GM03348 (cell line): ENCODE results near the gene COL5A1.
"Not testable (repeated sequence)": the region's sequence is repeated elsewhere in the genome, so short reads cannot be mapped to it uniquely, and the experiment has no call there.

ENCODE experiments used
- DNase-seq: peaks from one replicate; pipeline ENCODE4 v3.0.0; 2012; ENCODE audit warnings: low spot score

Gene COL5A1

DNA sequence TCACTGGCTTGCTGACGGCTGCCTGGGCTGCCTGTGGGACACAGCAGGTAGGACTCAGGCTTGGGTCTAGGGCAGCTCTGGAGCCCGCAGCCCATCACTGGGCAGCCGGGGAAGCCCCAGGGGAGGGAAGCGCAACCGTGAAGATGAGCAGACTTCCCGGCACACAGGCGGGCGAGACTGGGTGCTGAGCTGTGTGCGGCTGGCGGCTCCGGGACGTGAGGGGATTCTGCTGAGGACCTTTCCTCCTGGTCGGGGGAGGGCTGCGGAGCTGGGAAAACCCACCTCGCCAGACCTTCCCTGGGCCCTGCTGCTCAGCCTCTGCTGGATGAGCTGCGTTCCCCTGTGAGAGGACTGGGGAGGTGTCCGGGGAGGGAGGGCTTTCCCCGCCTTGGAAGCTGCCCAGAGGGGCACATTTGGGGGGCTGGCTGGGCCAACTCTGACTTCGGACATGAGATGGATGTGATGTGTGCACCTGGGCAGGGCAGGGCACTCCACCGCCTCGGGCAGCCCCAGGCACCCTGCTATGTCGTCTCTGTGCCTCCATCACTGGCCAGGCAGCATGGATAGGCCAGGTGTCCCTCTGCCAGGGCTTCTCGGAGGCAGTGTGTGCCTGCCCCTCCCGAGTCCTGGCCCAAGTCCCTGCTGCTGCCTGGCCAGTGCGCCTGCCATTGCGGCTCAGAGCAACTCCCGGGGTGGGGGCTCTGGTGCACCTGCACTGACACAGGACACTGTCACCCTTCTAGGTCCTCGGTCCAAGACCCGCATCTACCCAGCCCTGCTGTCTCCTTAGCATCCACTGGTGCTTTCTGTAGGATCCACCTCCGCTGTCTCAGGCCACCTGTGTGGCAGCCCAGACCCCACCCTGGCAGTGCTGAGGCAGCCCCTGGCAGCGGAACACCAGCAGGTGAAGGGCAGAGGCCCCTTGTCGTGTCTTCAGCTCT, 66.4 kb downstream of the COL5A1 start:
- no peak for DNase-seq

DNA sequence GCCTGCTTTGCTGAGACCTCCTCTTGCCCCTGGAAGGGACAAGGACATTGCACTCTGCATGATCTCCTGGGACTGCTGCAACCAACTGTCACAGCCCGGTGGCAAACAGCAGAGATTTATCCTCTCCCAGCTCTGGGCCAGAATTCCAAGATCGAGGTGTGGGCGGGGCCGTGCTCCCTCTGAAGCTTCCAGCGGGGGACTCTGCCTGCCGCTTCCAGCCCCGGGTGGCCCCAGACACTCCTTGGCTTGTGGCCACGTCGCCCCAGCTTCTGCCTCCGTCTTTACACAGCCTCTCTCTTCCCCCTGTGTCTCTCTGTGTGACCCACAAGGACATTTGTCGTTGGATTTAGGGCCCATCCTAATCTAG, 67.1 kb downstream of the COL5A1 start:
- DNase-seq, result no peak

DNA sequence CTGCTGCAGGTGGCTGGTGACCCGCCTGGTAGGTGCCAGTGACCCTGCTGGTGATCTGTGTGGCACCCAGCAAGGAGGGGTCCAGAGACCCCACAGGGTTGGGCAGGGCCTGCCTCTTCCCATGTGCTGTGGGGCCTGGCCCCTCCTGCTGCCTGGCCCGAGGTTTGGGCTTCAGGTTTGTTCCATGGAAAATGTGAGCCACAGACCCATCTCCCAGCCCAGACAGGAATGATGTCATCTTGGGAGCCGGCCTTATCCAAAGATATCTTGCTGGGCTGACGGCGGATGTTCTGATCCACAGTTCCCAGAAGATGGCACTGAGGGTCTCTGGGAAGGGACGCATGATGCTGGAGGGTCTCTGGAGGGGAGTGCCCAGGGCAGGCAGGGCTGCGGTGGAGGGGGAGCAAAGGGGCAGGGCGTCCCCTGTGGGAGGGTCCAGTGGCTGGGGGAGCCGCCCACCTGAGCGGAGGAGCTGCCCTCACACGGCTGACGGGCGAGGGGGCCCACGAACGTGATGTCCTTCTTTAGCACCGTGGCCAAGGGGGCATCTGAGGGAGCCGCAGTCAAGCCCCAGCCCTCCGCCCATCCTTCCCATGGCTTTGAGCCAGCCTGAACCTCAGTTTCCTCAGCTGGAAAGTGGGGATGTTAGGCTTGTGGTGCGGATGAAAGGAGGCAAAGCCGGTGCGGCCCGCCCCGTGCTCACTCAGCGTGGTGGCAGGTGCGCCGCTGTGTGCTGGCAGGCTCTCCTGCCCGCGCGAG, 68.1 kb downstream of the COL5A1 start:
- DNase-seq, result peak; percentile 79

DNA sequence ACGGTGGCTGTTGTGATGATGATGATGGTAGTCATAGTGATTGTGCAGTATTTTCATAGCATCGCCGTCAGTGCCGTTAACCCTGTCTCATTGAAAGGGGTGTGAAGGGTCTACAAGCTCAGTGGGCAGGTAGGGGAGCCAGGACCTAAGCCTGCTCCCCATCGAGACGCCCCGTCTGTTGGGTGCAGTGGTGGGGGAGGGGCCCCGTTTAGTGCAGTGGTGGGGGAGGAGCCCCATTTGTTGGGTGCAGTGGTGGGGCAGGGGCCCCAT, 68.6 kb downstream of the COL5A1 start:
- no peak for DNase-seq

DNA sequence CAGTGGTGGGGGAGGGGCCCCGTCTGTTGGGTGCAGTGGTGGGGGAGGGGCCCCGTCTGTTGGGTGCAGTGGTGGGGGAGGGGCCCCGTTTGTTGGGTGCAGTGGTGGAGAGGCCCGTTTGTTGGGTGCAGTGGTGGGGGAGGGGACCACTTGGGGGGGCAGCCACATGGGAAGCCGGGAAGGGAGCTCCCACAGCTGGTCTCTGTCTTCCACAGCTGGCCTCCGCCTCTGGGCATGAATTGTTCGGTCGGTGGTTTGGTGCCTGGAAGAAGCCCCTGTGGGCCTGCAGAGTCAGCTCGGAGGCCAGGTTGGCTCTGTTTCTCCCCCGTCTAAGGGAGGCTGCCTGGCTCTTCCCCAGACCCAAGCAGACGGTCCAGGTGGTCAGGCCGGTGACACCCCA, 69.3 kb downstream of the COL5A1 start:
- DNase-seq, result no peak

DNA sequence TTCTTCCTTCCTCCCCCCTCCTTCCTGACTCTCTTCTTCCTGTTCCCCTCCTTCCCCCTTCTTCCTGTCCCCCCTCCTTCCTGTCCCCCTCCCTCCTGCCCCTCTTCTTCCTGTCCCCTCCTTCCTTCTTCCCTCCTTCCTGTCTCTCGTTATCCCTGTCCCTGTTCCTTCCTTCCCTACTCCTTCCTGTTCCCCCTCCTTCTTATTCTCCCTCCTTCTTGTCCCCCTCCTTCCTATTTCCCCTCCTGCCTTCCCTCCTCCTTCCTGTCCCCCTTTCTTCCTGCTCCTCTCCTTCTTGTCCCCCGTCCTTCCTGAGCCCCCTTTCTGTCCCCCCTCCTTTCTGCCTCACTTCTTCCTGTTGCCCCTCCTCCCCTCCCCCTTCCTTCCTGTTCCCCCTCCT, 70.6 kb downstream of the COL5A1 start:
- no peak for DNase-seq

DNA sequence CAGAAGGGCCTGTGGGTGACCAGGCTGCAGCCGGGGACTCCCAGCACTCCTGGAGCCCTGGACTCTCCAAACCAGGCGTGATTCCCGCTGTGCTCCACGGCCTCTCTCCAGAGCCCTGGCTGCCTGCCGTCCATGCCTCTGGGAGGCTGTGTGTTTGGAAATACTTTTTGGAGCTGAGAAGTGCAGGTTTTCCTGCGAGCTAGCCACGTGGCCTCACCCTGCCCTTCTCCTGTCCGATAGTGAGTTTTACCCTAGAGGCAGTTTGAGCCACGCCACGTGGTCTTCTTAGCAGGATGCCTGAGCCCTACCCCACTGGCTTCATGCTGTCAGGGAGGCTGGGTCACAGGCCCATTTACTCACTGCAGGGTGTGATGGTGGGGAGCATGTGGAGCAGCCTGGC, 71.3 kb downstream of the COL5A1 start:
- no peak for DNase-seq

DNA sequence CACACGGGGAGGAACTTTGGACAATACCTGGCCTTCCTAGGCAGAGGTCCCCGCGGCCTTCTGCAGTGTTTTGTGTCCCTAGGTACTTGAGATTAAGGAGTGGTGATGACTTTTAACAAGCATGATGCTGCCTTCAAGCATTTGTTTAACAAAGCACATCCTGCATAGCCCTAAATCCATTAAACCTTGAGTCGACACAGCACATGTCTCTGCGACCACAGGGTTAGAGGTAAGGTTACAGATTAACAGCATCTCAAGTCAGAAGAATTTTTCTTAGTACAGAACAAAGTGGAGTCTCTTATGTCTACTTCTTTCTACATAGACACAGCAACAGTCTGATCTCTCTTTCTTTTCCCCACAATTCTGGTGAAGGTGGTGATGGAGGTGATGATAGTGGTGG, 73.9 kb downstream of the COL5A1 start:
- DNase-seq, result not testable (repeated sequence)

DNA sequence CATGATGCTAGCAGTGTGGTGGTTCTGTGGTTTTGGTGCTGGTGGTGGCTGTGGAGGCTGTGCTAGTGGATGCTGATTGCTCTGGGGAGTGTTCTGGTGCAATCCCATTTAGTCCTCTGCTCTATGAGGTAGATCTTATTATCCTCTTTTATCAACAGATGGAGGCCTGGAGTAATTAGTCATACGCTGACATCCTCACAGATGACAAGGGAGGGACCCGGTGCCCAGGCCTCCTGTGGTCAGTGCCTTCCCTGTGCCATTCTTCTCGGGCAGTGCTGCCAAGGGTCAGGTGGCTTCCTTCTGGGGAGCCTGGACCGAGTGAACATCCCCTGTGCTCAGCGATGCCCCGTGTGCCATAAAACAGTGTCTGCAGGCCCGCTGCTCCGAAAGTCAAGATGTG, 74.5 kb downstream of the COL5A1 start:
- no peak for DNase-seq

DNA sequence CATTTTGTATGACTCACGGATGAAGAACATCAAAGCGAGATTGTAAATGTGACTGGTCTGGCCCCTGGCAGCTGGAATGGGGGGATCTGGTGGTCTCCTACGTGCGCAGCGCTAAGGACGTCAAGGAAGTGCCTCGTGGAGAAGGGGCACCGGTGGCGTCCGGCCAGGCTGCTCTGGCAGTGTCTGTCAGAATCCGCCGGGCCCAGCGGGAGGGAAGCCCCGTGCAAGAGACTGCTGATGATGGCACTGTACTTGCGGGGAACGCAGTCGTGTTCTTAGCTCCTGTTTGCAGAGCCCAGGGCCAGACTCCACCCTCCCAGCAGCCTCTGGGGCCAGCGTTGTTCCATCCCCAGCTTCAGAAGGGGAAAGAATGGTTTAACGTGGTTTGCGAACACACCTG, 75.5 kb downstream of the COL5A1 start:
- no peak for DNase-seq

DNA sequence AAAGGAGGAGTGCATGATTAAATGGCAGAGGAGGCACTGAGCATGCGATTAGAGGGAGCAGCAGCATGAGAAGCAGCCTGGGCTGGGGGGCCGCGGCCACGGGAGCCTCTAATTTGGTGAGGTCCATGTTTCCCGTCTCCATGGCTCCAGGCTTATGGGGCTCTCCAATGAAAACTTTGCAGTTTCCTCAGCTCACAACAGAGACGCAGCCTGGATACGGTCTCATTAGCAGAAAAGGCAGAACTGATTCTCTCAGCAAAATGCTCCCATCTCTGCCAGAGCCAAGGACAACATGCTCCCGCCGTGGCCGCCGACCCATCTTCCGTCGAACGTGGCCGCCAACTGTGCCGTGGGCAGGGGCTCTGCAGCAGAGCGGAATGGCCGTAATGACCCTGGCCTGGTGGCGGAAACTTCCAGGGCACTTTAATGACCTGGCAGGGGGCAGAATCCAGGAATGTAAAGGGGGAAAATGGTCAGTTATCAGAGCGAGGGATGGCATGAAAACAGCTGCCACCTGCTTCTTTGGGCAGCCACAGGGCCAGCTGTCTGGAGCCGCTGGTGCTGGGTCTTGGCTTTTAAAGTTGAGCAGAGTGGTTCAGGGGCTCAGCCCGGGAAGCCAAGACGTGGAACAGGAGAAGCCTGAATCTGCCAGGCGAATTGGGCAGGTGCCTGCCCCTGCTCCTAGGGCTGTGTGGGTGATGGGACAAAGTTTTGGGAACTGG, 76.5 kb downstream of the COL5A1 start:
- DNase-seq, result no peak

DNA sequence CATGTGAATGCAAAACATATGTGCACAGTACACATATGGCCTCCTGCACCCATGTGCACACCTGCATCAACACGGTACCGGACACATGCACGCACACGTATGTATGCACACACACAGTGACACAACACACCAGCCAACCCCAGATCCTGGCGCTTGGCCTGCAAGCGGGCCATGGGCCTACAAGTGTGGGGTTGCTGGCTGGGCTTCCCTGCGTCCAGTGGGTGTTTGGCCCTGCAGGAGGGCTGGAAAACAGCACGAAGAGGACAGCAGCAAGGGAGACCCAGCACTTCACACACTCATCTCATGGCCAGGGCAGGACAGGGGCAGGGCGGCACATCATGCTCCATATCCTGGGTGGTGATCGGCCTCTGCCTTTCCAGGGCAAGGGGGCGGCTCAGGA, 77.7 kb downstream of the COL5A1 start:
- DNase-seq, result no peak

DNA sequence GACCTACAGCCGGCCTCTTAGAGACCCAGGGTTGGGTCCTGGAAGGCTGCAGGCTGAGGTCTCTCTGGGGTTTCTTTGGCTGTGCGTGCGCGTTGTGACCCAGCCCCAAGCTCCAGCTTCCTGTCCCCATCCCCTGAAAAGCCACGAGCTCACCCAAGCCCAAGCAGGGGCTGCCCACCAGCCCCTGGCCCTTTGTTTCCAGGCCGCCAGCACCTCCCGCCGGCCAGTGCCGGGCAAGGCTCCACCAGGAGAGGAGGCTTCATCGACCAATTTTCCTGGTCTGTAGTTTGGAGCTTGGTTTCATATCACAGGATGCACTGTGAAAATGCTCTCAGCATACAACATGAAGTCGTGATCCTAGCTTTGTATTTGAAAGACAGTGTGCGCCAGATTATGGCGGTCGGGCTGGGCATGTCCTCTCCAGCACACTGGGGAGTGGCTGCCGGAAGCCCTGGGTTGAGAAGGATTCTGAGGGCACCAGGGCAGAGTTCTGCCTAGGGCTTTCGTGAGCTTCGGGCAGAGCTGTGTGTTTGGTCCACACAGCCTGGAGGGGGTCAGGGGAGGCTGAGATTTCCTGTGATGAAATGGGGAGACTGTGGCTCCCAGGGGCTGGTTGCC, 78.6 kb downstream of the COL5A1 start:
- no peak for DNase-seq

DNA sequence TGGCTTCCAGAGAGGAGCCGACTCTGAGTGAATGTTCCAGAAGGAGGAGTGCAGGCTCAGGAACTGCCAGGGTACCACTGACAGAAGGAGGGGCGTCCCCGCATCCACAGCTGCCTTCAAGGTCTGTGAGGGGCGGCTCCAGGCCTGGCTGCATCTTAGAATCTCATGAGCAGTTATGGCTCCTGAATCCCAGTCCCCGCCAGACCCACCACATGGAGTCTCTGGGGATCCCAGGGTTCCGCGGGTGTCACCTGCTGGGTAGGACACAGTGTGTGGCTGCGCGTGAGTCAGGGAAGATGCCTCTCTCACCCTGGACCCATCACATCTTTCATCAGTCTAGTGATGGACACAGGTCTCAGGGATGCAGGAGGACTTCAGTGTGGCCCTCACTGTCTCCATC, 79.2 kb downstream of the COL5A1 start:
- no peak for DNase-seq

DNA sequence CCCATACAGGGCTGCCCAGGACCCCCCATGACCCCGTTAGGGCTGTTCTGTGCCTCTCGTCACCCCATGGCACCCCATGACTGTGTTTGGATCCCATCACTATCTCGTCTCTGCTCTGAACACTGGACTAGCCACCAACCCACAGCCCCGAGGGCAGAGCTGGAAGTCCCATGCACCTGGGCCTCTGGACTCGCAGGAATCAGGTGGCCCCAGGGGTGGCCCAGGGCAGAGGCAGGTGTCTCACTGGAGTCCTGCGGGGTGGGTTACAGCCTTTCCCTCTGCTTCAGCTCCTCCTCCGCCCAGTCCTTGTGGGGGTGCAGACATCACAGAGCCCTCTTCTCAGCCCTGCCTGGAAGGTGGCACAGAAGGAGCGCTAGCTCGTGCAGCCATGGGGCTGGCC, 79.7 kb downstream of the COL5A1 start:
- no peak for DNase-seq

DNA sequence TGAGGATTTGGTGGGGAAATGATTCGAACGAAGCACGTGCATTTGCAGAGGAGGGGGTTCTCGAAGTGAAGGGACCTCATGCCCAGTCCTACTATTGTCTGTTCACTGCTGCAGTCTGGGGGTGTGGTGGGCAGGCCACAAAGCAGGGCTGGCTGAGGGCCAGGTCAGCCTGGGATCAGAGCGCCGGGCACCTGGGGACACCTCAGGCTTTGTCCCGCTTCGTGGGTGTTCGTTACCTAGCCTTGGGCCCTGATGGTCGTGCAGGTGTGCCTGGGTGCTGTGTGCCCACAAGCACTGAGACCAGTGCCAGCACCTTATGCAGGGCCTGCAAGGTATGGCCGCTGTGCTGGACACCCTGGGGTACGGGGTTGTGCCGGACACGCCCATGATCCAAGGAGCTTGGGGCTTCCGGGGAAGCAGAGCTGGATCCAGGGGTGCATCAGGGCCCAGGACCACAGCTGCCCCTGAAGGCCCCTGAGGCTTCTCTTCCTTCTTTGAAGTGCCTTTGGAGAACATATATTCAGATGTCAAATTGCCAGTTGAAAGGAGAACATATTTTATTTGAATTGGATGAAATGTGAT, 80.6 kb downstream of the COL5A1 start:
- DNase-seq, result no peak

DNA sequence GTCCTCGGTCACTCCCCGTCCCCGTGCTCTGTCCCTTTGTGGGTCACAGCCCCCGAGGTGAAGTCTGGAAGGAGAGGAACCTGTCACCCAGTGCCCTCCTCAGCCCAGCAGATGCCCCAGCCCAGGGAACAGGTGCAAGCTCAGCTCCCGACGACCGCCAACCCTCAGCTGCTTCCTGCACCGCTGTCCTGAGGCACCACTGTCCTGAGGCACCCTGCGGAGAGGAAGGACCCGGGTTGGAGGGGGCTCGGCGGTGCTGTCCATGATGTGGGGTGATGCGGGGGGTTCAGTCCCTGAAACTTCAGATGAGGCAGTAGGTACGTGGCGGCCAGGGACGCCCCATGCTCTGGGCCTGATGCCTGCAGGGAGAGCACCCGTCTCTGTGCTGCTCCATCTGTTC, 81.4 kb downstream of the COL5A1 start:
- no peak for DNase-seq

DNA sequence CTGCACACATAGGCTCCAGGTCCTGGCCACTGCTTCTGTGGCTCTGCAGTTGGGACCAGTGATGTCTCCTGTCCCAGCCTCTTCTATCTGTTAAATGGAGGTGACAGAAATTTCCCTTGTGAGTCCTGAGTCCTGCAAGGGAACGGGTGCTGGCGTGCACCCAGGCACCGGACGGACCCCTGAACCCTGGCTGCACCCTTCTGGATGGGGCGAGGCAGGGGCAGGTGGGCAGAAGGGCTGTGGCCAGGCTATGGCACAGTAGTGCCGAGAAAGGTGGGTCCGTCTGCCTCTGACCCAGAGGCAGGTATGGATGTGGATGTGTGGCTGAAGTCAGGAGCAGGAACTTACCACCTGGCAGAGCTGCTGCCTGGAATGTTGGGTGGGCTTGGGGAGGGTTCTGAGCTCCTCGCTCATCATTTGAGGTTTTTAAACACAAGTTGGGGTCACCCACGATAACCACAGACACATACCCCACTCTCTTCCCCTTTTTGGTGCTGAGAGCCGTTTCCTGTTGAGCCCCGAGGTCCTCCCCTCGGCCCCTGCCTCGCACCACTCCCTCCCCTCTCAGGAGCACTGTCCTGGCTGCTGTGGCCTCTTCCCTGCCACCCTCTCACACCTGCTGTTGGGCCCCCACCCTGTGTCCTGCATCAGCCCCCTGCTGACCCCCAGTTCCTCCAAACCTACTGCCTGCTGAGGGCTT, 82.0 kb downstream of the COL5A1 start:
- DNase-seq, result no peak

DNA sequence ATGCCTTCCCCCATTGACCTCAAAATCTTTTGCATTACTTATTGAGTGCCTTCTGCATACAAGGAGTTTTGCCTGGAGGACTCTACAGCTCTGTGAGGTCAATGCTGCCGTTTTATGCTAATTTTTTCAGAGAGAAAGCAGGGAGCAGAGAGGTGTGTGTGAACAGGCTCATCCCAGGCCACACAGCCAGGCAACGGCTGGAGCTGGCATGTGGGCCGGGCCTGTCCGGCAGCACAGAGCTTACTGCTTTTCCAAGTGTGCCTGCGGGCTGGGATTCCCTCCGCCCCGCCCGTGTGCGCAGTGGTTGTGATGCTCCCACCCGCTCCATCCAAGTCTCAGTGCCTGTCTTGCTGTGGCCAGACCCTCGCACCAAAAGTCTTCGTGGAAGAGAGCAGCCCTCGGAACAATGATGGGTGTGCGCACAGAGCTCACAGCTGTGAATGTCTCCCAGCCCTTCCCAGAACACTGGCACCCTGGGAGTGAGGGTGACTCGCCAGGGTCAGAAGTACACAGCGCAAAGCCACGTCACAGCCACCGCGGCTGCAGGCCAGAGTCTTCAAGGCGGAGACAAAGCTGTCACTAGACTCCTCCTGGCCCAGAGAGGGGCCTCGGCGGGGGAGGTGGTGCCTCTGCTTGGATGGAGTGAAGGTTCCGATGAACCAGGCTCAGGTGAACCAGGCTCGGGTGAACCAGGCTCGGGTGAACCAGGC, 82.8 kb downstream of the COL5A1 start:
- peak; percentile 61 for DNase-seq

DNA sequence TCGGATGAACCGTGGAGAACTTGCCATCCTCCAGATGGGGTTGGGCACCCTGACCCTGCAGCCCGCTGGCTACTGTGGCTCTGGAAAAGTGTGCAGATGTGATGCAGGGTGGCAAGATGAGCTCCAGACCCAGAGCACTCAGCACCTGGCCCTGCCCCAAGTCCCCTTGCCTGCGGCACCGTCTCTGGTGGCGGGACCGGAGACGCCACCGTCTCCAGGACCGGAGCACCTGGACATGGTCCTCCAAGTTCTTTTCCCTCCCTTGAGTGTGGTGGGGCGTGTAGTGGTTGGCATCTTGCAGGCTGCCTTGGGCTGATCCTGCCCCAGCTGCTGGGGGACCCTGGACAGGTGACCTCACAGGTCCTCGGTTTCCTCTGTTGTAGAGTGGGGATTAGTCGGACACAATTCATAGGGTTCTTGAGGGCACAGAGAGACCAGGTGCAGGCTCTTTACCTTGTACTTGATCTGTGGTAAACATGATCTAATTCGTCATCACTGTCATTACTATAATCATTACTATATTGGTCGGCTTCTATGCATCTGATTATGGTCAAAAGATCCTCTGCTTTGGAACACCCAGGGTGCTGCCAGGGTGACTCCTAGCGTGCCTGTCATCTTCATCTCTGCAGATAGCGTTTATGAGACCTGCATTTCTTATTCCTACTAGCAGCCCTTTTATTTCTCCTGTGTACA, 83.5 kb downstream of the COL5A1 start:
- no peak for DNase-seq

DNA sequence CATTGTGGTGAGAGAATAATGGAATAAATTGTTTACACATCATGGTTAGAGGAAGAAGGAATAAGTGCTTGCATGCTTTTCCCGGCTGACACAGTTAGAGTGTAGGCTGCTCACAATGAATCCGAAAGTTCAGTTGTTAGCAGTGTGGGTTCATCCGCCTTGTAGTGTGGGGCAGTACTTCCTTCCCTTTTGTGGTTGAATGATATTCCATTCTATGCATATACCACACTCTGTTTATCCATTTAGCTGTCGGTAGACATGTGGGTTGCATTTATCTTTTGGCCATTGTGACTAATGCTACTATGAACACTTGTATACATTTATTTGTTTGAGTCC, 84.0 kb downstream of the COL5A1 start:
- no peak for DNase-seq
